ENCODE measurements around the gene SCN2B.

GRCh38 chr11:118200497-118200896 lies 24.1 kb upstream of the SCN2B start:
- TF ChIP-seq POLR2A (IDR thresholded peaks at IDR 0.05) = no peak
- TF ChIP-seq POLR2AphosphoS5 (IDR thresholded peaks at IDR 0.05) = no peak

Data from upper lobe of left lung (tissue), 4 donors.